NOMO-1 treated with dmso at 0.1 percent for 144 hours (cell line): ENCODE data around the gene TCF15.
"Not testable (repeated sequence)": the region's sequence is repeated elsewhere in the genome, so short reads cannot be mapped to it uniquely, and the experiment has no call there.

ENCODE experiments used
- DNase-seq: peaks from one replicate; lab custom pipeline; 2025; ENCODE audit not compliant: unreplicated experiment; lab: John Stamatoyannopoulos, UW

Gene TCF15

GRCh38 chr20:642398-643174 lies 32.5 kb upstream of the TCF15 start:
- no peak for DNase-seq

DNA sequence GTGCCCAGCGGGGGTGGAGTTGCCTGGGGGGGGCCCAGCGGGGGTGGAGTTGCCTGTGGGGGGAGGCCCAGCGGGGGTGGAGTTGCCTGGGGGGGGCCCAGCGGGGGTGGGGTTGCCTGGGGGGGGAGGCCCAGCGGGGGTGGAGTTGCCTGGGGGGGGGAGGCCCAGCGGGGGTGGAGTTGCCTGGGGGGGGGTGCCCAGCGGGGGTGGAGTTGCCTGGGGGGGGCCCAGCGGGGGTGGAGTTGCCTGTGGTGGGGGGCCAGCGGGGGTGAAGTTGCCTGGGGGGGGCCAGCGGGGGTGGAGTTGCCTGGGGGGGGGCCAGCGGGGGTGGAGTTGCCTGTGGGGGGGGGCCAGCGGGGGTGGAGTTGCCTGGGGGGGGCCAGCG lies 31.9 kb upstream of the TCF15 start:
- not testable (repeated sequence) for DNase-seq

- DNase-seq: no peak
Observed at GRCh38 chr20:641516-641875, 31.4 kb upstream of the TCF15 start.

DNA sequence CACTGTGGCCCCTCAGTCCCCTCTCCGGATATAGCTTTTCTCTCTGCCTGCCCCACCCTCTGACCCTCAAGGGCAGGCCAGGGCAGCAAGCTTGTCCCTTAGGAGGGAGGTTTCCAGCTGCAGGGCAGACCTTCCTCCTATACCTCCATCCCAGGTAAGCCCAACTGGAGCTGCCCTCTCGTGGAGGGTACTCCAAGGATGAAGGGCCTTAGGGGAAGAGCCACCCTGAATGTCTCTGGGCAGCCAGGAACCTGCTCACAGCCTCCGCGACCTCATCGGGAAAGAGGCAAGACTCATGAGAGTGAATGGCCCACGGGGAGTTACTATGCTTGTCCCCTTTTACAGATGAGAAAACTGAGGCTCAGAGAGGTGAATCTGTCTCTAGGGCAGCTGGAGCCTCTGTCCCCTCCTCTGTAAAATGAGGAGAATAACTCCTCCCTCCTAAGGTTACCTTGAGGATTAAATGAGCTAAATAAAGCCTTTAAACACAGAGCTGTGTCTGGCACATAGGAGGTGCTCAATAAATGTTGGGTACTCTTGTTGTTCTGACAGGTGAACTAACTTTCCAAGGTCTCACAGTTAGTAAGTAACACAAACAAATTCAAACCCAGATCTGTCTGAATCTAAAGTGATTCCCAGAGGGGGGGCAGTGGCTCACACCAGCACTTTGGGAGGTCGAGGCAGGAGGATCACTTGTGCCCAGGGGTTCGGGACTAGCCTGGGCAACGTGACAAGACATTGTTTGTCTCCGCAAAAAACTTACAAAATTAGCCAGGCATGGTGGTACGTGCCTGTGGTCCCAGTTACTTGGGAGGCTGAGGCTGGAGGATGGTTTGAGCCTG lies 30.8 kb upstream of the TCF15 start:
- DNase-seq: no peak

- no peak for DNase-seq
Observed at GRCh38 chr20:638579-638978, 28.5 kb upstream of the TCF15 start.

- DNase-seq: no peak
Observed at GRCh38 chr20:637559-637958, 27.4 kb upstream of the TCF15 start.

DNA sequence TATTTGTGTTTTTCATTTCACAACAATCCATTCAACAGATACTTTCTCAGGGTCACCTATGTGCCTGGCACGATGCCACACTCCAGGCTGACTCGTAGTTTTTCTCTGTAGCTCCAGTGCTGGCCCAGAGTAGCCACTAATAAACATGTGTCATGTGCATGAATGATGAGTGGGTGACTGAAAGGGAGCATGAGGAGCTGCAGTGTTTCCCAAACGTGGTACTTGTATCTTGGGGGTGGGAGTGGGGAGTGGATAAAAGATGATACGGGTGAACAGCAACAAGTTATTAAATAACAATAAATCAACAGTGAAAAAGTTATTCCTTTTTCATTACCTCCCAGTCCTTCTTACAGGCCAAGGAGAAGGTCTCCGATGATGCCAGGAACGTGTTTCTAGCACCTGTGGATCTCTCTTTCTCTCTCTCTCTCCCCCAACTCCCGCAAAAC lies 25.8 kb upstream of the TCF15 start:
- DNase-seq: no peak

DNA sequence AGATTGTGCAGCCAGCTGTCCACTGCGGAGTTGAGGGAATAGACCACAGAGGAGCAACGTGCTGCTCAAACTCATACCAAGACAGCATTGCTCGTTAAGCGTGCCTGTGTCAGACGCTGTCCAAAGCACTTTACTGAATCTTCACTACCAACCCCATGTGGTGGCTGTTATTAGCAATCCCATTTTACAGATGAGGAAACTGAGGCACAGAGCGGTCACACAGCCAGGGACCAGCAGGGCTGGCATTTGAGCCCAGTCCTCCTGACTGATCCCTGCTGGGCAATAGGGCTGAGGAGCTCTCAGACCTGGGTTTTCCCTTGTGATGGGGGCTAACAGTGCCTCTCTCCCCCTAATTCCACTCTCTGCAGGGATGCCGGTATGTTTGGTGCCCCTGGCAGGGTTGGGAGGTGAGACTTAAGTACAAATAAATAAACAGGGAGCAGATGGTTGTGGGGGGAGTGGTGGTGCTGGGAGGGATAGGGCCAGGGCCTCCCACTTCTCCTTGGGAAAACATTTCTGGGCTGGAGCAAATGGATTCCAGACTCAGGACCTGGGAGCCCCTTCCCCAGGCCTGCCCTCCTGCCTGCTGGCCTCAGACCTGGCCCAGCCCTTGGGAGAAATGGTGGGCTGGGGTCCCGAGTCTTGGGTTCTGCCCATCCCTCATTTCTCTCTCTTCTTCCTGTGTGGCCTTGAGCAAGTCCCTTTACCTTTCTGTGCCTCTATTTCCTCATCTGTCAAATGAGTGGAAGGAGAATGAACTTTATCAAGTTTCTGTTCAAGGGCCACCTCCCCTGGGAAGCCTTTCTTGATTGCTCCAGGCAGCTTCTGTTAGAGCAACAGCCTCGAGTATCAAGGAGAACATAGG lies 25.2 kb upstream of the TCF15 start:
- no peak for DNase-seq

GRCh38 chr20:634148-634925 lies 24.2 kb upstream of the TCF15 start:
- no peak for DNase-seq

DNA sequence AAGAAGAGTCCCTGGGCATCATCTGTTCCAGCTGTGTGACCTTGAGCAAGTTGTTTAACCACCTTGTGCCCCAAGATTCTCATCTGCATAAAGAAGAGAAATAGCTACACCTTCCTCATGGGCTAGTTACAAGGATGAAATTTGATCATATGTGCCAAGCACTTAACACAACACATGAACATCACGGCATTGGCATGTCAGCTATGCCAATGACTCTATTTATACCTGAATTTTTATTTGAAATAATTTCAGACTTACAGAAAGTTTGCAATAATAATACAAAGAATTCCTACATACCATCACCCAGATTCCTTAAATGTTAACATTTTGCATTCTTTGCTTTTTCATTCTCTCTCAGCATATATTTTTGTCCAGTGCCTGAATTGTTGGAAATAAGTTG lies 21.0 kb upstream of the TCF15 start:
- DNase-seq: no peak

DNA sequence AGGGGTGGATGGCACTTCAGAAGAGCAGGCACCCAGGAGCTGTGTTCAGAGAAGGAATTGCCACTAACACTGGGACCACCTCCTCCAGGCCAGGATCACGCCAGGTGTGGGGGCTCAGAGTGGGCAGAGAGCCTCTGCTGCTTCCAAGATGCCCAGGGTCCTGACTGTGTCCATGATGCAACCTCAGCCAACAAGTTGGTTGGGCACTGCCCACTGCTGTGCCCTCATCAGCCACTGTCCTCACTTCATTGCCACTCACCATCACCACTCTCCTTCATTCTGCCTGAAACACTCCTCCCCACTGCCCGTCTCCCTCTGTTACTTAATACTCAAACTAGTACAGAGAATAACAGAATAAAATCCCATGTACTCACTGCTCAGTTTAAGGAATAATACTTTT lies 16.5 kb upstream of the TCF15 start:
- DNase-seq: no peak

GRCh38 chr20:625360-625932 lies 15.3 kb upstream of the TCF15 start:
- peak; percentile 25 for DNase-seq

DNA sequence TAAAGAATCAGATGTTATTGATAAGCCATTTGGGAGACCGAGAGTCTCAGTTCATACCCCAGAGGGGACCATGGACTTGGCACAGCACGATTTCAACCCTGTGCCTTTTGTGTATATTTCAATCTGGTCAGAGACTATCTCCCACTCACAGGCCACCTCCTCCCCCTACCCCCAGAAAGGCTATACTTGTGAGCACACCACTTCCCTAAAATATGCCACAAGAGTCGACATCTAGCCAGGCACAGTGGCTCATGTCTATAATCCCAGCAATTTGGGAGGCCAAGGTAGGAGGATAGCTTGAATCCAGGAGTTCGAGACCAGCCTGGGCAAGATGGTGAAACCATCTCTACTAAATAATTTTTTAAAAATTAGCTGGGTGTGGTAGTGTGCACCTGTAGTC lies 13.6 kb upstream of the TCF15 start:
- no peak for DNase-seq

DNA sequence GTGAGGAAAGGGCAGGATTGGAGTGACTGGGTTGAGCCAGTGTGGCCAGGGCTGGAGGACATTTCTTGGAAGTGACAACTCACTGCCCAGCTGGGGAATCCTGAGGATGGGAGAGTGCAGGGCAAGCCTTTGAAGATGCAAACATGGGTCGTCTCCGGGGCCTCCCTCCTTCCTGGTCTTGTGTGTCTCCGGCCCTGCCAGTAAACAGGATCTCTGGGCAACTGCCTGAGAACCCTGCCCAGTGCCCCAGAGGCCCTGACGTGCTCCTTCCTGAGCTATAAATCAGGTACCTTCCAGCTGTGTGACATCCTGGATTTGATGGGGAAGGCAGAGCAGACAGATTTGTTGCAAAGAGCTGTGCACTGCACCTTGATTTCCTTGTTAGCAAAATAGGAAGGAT lies 12.9 kb upstream of the TCF15 start:
- DNase-seq: no peak

GRCh38 chr20:622161-622560 lies 12.1 kb upstream of the TCF15 start:
- DNase-seq: no peak

GRCh38 chr20:621125-621756 lies 11.1 kb upstream of the TCF15 start:
- DNase-seq: no peak

DNA sequence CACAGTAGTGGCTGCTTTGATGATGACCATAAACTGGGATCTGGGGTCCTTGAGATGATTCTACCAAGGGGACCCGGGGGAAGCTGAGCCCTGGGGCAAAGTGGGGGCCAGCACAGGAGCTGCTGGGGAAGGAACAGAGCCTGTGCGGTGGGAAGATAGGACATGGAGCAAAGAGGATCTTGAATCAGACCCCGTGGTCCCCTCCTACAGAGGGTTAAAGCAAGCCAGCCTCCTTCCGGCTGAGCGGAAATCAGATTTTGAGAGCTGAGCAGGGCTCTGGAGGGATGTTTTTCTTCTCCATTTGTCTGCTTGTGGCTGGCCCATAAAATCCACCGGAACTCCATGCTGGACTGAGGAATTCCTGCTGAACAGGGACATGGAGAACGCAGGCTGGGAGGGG lies 10.1 kb upstream of the TCF15 start:
- DNase-seq: no peak

GRCh38 chr20:618980-619379 lies 8.9 kb upstream of the TCF15 start:
- DNase-seq: no peak

GRCh38 chr20:617934-618690 lies 8.0 kb upstream of the TCF15 start:
- no peak for DNase-seq
